Stomach (tissue), 4 donors: ENCODE results near the gene SYCE3.

Experiments used
- CTCF ChIP-seq, 7 experiments: fragments of 450-650 bp in 4 of 7; fragments of 200-600 bp in 3 of 7; sonication (generic) in 3 of 7; IDR thresholded peaks; one replicate each; pipeline ENCODE4 v1.5.1; 2016 to 2019; ENCODE audit warnings: antibody characterized with exemption in 7 of 7, control low read depth in 2 of 7, mild to moderate bottlenecking in 1 of 7
- POLR2A ChIP-seq, 4 donors: fragments of 450-650 bp; IDR thresholded peaks; one replicate each; pipeline ENCODE4 v1.6.1; 2016; ENCODE audit warnings: antibody characterized with exemption in 4 of 4, control low read depth in 2 of 4, mild to moderate bottlenecking in 1 of 4, moderate library complexity in 1 of 4

- TF ChIP-seq CTCF (IDR thresholded peaks at IDR 0.05) (no peak), POLR2A (IDR thresholded peaks at IDR 0.05) (no peak)
These were observed 42.9 kb upstream of the SYCE3 start for GRCh38 chr22:50605613-50606074.
